ENCODE results near the gene SKIC8.

DNA sequence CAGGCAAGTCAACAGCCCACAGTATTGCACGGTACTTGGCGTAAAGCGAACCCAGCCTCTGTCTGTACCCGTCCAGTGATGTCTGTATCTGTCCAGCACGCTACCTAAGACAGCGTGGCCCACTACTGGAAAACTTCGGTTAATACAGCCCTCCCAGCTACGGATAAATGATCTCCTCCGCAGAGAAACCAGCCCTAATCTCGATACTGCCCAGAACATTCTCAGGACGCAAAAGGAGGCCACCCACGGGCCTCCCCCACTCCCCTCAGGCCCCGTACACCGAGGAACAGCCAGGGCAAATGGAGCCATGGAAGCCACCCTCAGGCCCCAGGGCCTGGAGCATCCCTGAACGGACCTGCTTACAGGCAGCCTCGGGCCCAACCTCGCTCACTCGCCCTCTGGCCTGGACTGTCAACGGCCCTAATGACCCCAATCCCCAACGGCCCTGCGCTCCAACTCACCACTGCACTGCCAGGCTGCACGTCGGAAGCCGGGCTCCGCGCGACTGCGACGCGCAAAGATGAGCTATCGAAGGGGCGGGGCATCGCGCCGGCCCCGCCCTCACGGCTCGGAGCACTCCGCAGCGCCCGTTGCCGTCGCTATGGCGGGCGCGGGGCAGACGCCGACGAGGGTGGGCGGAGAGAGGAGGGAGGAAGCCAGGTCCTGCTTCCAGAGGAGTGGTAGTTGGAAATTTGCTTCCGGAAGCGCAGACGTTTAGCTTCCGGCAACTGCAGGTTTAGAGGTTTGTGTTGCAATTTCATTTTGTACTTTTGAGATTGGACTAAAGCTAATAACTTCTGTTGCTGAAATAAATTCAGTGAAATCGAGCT lies at the start of gene SKIC8:
- TF ChIP-seq, protein P1, sequence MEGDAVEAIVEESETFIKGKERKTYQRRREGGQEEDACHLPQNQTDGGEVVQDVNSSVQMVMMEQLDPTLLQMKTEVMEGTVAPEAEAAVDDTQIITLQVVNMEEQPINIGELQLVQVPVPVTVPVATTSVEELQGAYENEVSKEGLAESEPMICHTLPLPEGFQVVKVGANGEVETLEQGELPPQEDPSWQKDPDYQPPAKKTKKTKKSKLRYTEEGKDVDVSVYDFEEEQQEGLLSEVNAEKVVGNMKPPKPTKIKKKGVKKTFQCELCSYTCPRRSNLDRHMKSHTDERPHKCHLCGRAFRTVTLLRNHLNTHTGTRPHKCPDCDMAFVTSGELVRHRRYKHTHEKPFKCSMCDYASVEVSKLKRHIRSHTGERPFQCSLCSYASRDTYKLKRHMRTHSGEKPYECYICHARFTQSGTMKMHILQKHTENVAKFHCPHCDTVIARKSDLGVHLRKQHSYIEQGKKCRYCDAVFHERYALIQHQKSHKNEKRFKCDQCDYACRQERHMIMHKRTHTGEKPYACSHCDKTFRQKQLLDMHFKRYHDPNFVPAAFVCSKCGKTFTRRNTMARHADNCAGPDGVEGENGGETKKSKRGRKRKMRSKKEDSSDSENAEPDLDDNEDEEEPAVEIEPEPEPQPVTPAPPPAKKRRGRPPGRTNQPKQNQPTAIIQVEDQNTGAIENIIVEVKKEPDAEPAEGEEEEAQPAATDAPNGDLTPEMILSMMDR (IDR thresholded peaks at IDR 0.05), result no peak
- peak in 1 of 4 donors; percentile 78 for TF ChIP-seq POLR2A (IDR thresholded peaks at IDR 0.05)
- no peak for TF ChIP-seq EP300 (IDR thresholded peaks at IDR 0.05)

Data from stomach (tissue), 4 donors.